ENCODE measurements around the gene SOD3. TPM values are rescaled to one million over a fixed set of nuclear protein-coding genes. Genes with fewer than 3 reads are reported as not detected.
A peak's percentile ranks its signal among the peaks of the same experiment; 100 is the strongest.

SOD3 gene
- total and polyA plus RNA-seq, 2 of the 4 experiments (the other 2 are of a cell fraction) = 0.36 to 5.8 TPM

DNA sequence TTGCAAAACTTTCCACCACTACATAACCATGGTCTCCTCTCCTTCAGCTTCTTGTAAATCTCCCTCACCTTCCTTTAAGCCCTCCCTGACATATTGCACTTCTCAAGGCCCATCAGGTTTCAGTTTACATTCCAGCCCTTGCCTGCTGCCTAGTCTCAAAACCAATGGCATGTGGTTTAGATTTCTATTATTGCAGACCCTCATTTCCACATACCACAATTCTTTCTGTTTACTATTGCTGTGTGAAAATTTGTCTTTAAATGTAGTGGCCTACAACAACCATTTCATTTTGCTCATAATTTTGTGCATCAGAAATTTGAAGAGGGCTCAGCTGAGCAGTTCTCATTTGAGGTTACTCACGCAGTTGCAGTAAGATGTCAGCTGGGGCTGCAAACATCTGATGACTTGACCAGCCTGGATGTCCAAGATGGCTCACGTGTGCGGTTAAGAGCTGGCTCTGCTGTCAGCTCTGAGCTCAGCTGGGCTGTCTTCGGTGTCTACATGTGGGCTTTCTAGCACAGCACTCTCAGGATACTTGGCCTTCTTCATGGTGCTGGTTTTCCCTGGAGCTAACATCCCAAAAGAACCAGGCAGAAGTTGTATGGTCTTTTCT lies 29.9 kb upstream of the SOD3 start:
- Histone ChIP-seq H3K14ac (replicated peaks; ENCODE audit: low read depth, low read length) (peak overlapping the region; percentile 5), H4K91ac (ENCODE audit: insufficient read depth, low read depth, low read length) (peak overlapping the region; percentile 21; the same call in 1 of the 2 replicates), H4K20me1 (ENCODE audit: insufficient read depth, low read length) (no peaks in the 10 kb centered on the region), H3K56ac (ENCODE audit: extremely low read depth, insufficient read depth, low read length) (no peak overlapping the region; the same call in 1 of the 2 replicates), H3K4me1 (ENCODE audit: control insufficient read depth, insufficient read depth, low read length) (peaks cover 11% of the 10 kb centered on the region), H4K8ac (ENCODE audit: low read depth in 2 of 2, low read length in 2 of 2) (peak overlapping the region in 1 of 2 experiments; percentile 24; a peak in 1 of 4 replicates), H3K36me3 (ENCODE audit: control insufficient read depth, insufficient read depth, low read length) (no peaks in the 10 kb centered on the region), H3K4me3 (ENCODE audit: insufficient read depth, low read depth, low read length) (no peak overlapping the region), H3K23ac (ENCODE audit: low read depth, low read length) (no peak overlapping the region), H4K5ac (ENCODE audit: low read depth, low read length) (no peak overlapping the region; the same call in 1 of the 2 replicates), H3K18ac (ENCODE audit: low read depth, low read length) (peak overlapping the region; percentile 31; the same call in 1 of the 2 replicates), H2BK120ac (ENCODE audit: low read depth, low read length) (peak overlapping the region; percentile 31), H2BK20ac (ENCODE audit: low read depth, low read length) (peak overlapping the region; percentile 54; the same call in 1 of the 2 replicates), H2BK5ac (ENCODE audit: low read depth, low read length, poor library complexity, severe bottlenecking) (peak overlapping the region; percentile 10), H2BK15ac (ENCODE audit: low read depth, low read length) (0 out of 3 replicates have a peak overlapping the region, but pooled peaks have one; percentile 16), H2AFZ (replicated peaks; ENCODE audit: low read length, poor library complexity) (peak overlapping the region; percentile 6), H3K4me2 (ENCODE audit: low read depth, low read length) (peak overlapping the region; percentile 29; the same call in 1 of the 2 replicates), H3K4ac (ENCODE audit: low read depth, low read length) (peak overlapping the region; percentile 76), H3K27ac (ENCODE audit: insufficient read depth, low read length) (peak overlapping the region; percentile 27; the same call in 1 of the 2 replicates), H3K9me3 (ENCODE audit: control insufficient read depth, insufficient read depth, low read length) (no peaks in the 10 kb centered on the region), H2AK5ac (ENCODE audit: low read depth, low read length) (no peak overlapping the region), H2AK9ac (replicated peaks; ENCODE audit: low read depth, low read length, poor library complexity) (no peak overlapping the region), H3K27me3 (ENCODE audit: control insufficient read depth, insufficient read depth, low read length) (no peaks in the 10 kb centered on the region), H3K9me1 (ENCODE audit: insufficient read depth, low read length) (peaks cover 20% of the 10 kb centered on the region), H3K9ac (ENCODE audit: low read depth, low read length) (no peak overlapping the region), H3K79me1 (ENCODE audit: low read depth in 1 of 2, low read length in 2 of 2) (no peaks in the 10 kb centered on the region)
- dilution Hi-C loops (cut with HindIII; ENCODE audit: low sequenced_read_pairs, unreplicated experiment) = no loop called here
- WGBS, 2 experiments (ENCODE audit: extremely low coverage in 2 of 2, insufficient read length in 1 of 2) = 90% methylated on average over 1 of the region's 4 CpGs; no CpG with 5 or more reads in 1 of the 2 experiments
- intact Hi-C loops (cut with micrococcal nuclease) = loop anchor here (2.0 kb wide), 1 partner anchor 13 kb away; no protein-coding TSS in a partner anchor
- CTCF ChIA-PET = interaction anchor here (0.7 kb wide), 1 partner anchor 215 kb away, joined by 3 read pairs; no protein-coding TSS in a partner anchor
- BruUV-seq (replicated peaks) = no TSS peak
- peak; percentile 76 for DNase-seq
- POLR2A ChIA-PET (ENCODE audit: unreplicated experiment) = no interaction called here
- ATAC-seq (ENCODE audit: low read depth) = peak; percentile 60
- in situ Hi-C loops (cut with MboI; ENCODE audit: low sequenced_read_pairs) = no loop called here
- TF ChIP-seq RFX5 (IDR thresholded peaks at IDR 0.05; ENCODE audit: low read depth, low read length) (no peak), FOS (IDR thresholded peaks at IDR 0.05; ENCODE audit: low read depth, low read length) (no peak), RAD21 (IDR thresholded peaks at IDR 0.05; ENCODE audit: low read length) (no peak), MAZ (IDR thresholded peaks at IDR 0.05; ENCODE audit: borderline replicate concordance, low read depth, low read length) (no peak), NFE2L2 (IDR thresholded peaks at IDR 0.05; ENCODE audit: low read depth, low read length) (no peak), RCOR1 (IDR thresholded peaks at IDR 0.05; ENCODE audit: insufficient replicate concordance, low read length) (no peak), CEBPB (IDR thresholded peaks at IDR 0.05; ENCODE audit: low read depth, low read length) (no peak), CHD1 (IDR thresholded peaks at IDR 0.05; ENCODE audit: low read depth, low read length) (no peak), BHLHE40 (IDR thresholded peaks at IDR 0.05; ENCODE audit: low read depth, low read length) (peak; percentile 82), MXI1 (IDR thresholded peaks at IDR 0.05; ENCODE audit: borderline replicate concordance, low read depth, low read length) (peak; percentile 46; the same call in 1 of the 2 replicates), SMC3 (IDR thresholded peaks at IDR 0.05; ENCODE audit: low read depth, low read length) (no peak), CTCF (conservative IDR thresholded peaks at IDR 0.05; ENCODE audit: low read depth, low read length) (no peak)
- TF ChIP-seq, protein P1, sequence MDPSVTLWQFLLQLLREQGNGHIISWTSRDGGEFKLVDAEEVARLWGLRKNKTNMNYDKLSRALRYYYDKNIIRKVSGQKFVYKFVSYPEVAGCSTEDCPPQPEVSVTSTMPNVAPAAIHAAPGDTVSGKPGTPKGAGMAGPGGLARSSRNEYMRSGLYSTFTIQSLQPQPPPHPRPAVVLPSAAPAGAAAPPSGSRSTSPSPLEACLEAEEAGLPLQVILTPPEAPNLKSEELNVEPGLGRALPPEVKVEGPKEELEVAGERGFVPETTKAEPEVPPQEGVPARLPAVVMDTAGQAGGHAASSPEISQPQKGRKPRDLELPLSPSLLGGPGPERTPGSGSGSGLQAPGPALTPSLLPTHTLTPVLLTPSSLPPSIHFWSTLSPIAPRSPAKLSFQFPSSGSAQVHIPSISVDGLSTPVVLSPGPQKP (IDR thresholded peaks at IDR 0.05; ENCODE audit: borderline replicate concordance, low read depth, low read length) = no peak
- TF ChIP-seq, protein P2, sequence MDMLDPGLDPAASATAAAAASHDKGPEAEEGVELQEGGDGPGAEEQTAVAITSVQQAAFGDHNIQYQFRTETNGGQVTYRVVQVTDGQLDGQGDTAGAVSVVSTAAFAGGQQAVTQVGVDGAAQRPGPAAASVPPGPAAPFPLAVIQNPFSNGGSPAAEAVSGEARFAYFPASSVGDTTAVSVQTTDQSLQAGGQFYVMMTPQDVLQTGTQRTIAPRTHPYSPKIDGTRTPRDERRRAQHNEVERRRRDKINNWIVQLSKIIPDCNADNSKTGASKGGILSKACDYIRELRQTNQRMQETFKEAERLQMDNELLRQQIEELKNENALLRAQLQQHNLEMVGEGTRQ (IDR thresholded peaks at IDR 0.05; ENCODE audit: low read depth, low read length) = peak; percentile 57; the same call in 1 of the 2 replicates
